LNCAP (cell line): ENCODE results near the gene SHC3.

ENCODE experiments used
- TF ChIP-seq, protein P1 (sequence below): fragments of 450-650 bp; IDR thresholded peaks from 2 replicates; pipeline ENCODE4 v1.5.1; 2017; ENCODE audit warnings: mild to moderate bottlenecking

SHC3 gene

DNA sequence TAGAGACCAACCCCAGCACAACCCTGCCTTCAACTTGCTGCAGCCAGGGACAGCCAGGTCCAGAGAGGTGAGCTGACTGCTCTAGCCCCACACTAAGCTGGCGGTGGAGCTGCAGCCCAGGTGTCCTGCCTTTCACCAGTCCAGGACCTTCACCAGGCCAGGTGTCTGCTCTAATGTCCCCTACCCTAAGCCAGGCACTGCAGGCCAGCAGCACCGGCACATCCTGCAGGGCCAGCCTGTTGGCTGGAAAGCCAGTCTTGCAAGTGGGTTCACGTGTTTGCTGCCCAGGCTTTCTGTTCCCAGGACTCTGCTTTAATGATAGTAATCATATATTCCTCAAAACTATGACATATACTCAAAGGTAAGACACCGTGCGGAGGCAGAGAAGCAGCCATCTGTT, 5.5 kb downstream of the SHC3 start:
- TF ChIP-seq, protein P1, sequence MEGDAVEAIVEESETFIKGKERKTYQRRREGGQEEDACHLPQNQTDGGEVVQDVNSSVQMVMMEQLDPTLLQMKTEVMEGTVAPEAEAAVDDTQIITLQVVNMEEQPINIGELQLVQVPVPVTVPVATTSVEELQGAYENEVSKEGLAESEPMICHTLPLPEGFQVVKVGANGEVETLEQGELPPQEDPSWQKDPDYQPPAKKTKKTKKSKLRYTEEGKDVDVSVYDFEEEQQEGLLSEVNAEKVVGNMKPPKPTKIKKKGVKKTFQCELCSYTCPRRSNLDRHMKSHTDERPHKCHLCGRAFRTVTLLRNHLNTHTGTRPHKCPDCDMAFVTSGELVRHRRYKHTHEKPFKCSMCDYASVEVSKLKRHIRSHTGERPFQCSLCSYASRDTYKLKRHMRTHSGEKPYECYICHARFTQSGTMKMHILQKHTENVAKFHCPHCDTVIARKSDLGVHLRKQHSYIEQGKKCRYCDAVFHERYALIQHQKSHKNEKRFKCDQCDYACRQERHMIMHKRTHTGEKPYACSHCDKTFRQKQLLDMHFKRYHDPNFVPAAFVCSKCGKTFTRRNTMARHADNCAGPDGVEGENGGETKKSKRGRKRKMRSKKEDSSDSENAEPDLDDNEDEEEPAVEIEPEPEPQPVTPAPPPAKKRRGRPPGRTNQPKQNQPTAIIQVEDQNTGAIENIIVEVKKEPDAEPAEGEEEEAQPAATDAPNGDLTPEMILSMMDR = no peak

DNA sequence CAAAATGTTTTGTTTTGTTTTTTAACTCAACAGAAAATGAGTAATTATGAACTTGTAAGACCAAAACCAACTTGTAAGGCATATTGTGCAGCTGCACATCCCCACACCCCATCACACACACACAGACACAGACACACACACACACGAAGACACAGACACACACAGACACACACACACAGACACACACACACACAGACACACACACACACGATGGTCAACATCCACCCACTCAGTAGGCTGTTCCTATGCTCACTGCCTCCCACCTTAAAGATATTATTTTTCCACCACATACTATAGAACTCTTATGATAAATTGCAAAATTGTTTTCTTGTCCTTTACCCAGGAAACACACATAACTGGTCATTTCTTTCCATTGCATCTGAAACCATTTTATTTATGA, 6.2 kb downstream of the SHC3 start:
- TF ChIP-seq, protein P1 = no peak

DNA sequence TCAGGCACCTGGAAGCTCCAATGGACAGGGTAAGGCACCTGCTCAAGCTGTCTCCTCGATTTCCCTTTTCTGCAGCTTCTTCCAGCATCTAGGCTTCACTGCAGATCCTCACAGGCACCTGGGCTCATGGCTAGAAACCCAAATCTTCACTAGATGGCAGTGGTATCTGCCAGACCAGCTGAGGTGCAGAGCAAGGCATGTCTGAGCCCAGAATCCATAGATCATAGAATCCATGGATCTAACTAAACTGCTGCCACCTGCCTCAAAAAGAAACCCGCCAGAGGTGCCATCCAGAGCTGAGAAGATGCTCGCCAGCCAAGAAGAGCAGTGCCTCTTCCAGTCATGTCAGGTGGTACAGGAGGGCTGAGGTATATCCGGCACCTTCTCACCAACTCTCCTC, 6.9 kb downstream of the SHC3 start:
- TF ChIP-seq, protein P1 = no peak; the same call in 1 of the 2 replicates

- TF ChIP-seq, protein P1 = no peak
Measured at GRCh38 chr9:89171231-89171630, 7.4 kb downstream of the SHC3 start.

DNA sequence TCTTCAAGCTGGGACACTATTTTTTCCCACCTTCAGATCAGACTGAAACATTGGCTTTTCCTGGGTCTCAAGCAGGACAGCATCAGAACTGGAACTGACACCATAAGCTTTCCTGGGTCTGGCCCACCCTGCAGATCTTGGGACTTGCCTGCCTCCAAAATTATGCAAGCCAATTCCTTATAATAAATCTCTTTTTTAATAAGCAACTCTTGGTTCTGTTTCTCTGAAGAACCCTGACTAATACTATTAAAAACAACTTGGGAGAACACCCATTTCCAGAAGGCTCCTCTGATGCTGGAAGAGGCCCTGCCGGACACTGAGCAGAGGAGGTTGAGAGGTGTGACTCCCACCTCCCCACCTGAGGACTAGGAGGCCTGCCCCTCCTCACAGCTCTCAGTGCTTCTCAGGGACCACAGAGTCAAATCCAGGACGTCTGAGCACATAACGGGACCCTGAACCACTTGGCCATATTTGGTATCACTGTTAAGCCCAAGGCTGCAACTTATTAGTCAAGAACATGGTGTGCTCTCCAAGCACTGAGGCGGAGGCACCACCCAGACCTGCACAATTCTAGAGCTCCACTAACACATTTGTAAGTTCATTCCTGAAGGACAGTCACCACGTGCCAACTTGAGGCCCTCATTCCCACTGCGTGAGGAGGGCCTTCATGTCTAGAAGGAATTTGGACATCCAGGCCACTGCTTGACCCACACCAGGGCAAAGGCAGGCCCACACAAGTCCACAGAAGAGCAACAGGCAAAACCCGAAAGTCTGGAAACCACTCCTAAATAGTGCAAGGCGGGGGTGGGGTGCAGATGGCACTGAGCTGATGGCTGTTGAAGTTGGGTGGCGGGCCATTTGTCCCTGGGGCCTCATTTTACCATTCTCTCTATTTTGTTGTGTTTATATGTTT, 9.5 kb downstream of the SHC3 start:
- TF ChIP-seq, protein P1 = no peak

GRCh38 chr9:89167788-89168187, 10.8 kb downstream of the SHC3 start:
- TF ChIP-seq, protein P1 = no peak

- TF ChIP-seq, protein P1 = no peak
Measured at GRCh38 chr9:89166852-89167251, 11.8 kb downstream of the SHC3 start.
